ENCODE data around the gene SGCE.

The SGCE gene

GRCh38 chr7:94565247-94565894 lies 90.6 kb downstream of the SGCE start:
- no peak for DNase-seq

- DNase-seq, result no peak
Measured at GRCh38 chr7:94562525-94562924, 93.4 kb downstream of the SGCE start.

GRCh38 chr7:94561841-94562514 lies 94.0 kb downstream of the SGCE start:
- DNase-seq, result no peak

GRCh38 chr7:94559972-94560371 lies 96.0 kb downstream of the SGCE start:
- DNase-seq, result no peak

- no peak for DNase-seq
Measured at GRCh38 chr7:94557215-94557614, 98.7 kb downstream of the SGCE start.

- no peak for DNase-seq
Measured at GRCh38 chr7:94556028-94556427, 99.9 kb downstream of the SGCE start.

- no peak for DNase-seq
Measured at GRCh38 chr7:94547126-94547525, 108.8 kb downstream of the SGCE start.

- DNase-seq, result no peak
Measured at GRCh38 chr7:94540428-94540827, 115.5 kb downstream of the SGCE start.
